Measurements from ENCODE around the gene ADAMTS4. TPM values are rescaled to one million over a fixed set of nuclear protein-coding genes. Genes with fewer than 3 reads are reported as not detected.

The ADAMTS4 gene
- total RNA-seq, 2 donors from 2014 or later, result 0.55 to 3.4 TPM

- intact Hi-C loops (cut with DNase I), result no loop called here
- DNase-seq (ENCODE audit: low spot score), result no peak
- H3K36me3 ChIP-seq, result peaks cover 0 to 15% of the 10 kb centered on the region in 2 donors
- 4% methylated on average over 33 of the region's 33 CpGs for WGBS
- TF ChIP-seq CTCF (IDR thresholded peaks at IDR 0.05) (no peak), POLR2A (IDR thresholded peaks at IDR 0.05) (no peak), POLR2AphosphoS5 (IDR thresholded peaks at IDR 0.05) (no peak)
- H3K27me3 ChIP-seq (replicated peaks; ENCODE audit: insufficient read depth), result no peaks in the 10 kb centered on the region
- no peaks in the 10 kb centered on the region for H3K9me3 ChIP-seq
- H3K27ac ChIP-seq, result peak overlapping the region; percentile 89 to 90
- peak overlapping the region; percentile 53 to 61 for H3K4me3 ChIP-seq
- H3K4me1 ChIP-seq (replicated peaks), result peaks cover 2% of the 10 kb centered on the region
Observed at GRCh38 chr1:161166669-161167548, 31.9 kb downstream of the ADAMTS4 start.

DNA sequence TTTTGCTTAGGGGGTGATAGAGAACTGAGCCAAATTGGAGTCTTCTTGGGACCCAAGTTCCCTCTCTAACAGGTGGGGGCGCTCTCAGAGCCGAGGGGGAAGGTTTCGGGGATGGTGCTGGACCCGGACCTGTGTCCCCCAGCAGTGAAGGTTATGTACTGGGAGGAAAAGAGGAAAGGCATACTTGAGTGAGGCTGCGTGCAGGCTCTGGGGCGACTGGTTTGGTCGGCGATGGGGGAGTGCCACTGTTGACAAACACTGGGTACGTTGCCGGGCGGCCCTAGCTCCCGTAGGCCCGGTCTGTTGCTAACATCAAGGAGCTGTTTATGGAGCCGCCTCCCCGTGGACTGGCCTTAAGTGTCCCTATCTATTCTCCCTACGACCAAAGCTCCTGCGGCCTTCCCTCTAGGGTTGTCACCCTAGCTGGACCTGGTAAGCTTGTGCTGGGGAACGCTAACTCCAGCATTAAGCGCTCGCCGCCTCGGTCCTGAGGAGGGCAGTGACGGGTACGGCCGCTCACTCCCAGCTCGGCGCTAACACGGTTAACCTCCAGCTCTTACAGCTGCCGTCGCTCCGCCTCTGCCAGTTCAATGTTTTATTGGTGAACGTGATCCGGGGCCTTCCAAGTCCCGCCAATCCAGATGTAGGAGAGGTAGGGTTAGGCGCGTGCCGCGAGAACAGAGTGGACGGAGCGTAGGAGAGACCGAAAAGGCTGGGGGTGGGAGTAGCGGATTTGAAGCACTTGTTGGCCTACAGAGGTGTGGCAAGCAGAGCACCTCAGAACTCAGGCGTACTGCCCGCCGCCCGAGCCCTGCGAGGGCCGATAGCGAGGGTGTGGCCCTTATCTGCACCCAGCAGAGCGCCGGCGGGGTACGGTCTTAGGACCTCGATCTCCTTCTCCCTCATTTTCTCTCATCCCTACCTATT lies 32.8 kb downstream of the ADAMTS4 start, which contains the start of gene PPOX:
Gene PPOX, plus strand, starts transcription at position 685 of the 927 bp plus-strand sequence. CDS start 422 bp downstream, outside the sequence.
- TF ChIP-seq POLR2A (IDR thresholded peaks at IDR 0.05), result peak; percentile 38
- peak in 2 of 4 experiments; percentile 34 to 44 for TF ChIP-seq CTCF (IDR thresholded peaks at IDR 0.05)
- TF ChIP-seq POLR2AphosphoS5 (IDR thresholded peaks at IDR 0.05), result peak; percentile 97
- intact Hi-C loops (cut with DNase I), result no loop called here
- H3K9me3 ChIP-seq, result no peaks in the 10 kb centered on the region
- H3K4me3 ChIP-seq, result peak within 1 kb of the TSS; percentile 53 to 61
- H3K4me1 ChIP-seq (replicated peaks), result peaks cover 2% of the 10 kb centered on the region
- H3K27me3 ChIP-seq (replicated peaks; ENCODE audit: insufficient read depth), result no peaks in the 10 kb centered on the region
- under 1% methylated on average over 54 of the region's 54 CpGs for WGBS
- peak within 1 kb of the TSS; percentile 89 to 90 for H3K27ac ChIP-seq
- DNase-seq (ENCODE audit: low spot score), result peak; percentile 97
- peaks cover 0 to 6% of the 10 kb centered on the region in 2 donors for H3K36me3 ChIP-seq

- H3K4me1 ChIP-seq (replicated peaks), result peaks cover 2% of the 10 kb centered on the region
- intact Hi-C loops (cut with DNase I), result no loop called here
- WGBS, result 54% methylated on average over 14 of the region's 14 CpGs
- no peaks in the 10 kb centered on the region for H3K36me3 ChIP-seq
- H3K27ac ChIP-seq, result peak overlapping the region; percentile 89 to 90
- no peak for DNase-seq (ENCODE audit: low spot score)
- peak overlapping the region; percentile 53 to 61 for H3K4me3 ChIP-seq
- H3K27me3 ChIP-seq (replicated peaks; ENCODE audit: insufficient read depth), result no peaks in the 10 kb centered on the region
- TF ChIP-seq CTCF (IDR thresholded peaks at IDR 0.05), result no peak
- no peak for TF ChIP-seq POLR2A (IDR thresholded peaks at IDR 0.05)
- no peak for TF ChIP-seq POLR2AphosphoS5 (IDR thresholded peaks at IDR 0.05)
- H3K9me3 ChIP-seq, result no peaks in the 10 kb centered on the region
Observed at GRCh38 chr1:161164901-161165610, 33.8 kb downstream of the ADAMTS4 start.

DNA sequence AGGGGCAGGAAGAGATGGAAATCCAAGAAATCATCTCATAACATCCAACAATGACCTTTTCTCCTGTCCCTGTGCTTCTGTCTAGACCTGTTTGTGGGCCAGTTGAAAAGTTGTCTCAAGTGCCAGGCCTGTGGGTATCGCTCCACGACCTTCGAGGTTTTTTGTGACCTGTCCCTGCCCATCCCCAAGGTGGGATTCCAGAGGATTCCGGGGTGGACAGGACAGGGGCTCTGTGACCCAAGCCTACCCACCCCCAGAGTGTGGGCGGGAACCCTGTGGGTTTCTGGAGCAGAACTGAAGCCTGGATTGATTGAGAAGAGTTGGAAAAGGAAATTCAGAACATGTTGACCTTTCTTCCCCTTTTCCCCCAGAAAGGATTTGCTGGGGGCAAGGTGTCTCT lies 35.1 kb downstream of the ADAMTS4 start:
- no peak overlapping the region for H3K27ac ChIP-seq

More for the DNA sequence above, 35.1 kb downstream of the ADAMTS4 start:
- DNase-seq (ENCODE audit: low spot score), result no peak
- TF ChIP-seq POLR2AphosphoS5 (IDR thresholded peaks at IDR 0.05) (no peak), POLR2A (IDR thresholded peaks at IDR 0.05) (no peak)
- H3K4me3 ChIP-seq, result no peak overlapping the region
- no peaks in the 10 kb centered on the region for H3K9me3 ChIP-seq
- peaks cover 2% of the 10 kb centered on the region for H3K4me1 ChIP-seq (replicated peaks)
- intact Hi-C loops (cut with DNase I), result no loop called here
- 86% methylated on average over 5 of the region's 5 CpGs for WGBS
- H3K36me3 ChIP-seq, result no peaks in the 10 kb centered on the region
- no peaks in the 10 kb centered on the region for H3K27me3 ChIP-seq (replicated peaks; ENCODE audit: insufficient read depth)
